Thyroid gland (tissue), 4 donors: ENCODE data around the gene CTNNA3.

Experiments
- CTCF ChIP-seq, 6 experiments: fragments of 200-600 bp in 3 of 6; fragments of 450-650 bp in 3 of 6; sonication (generic) in 3 of 6; IDR thresholded peaks; one replicate each; pipeline ENCODE4 v1.5.1; 2016 to 2019; ENCODE audit warnings: antibody characterized with exemption in 6 of 6, mild to moderate bottlenecking in 2 of 6, inconsistent platforms in 1 of 6, moderate library complexity in 1 of 6
- POLR2A ChIP-seq, 2 donors: fragments of 450-650 bp; IDR thresholded peaks; one replicate each; pipeline ENCODE4 v1.6.1; 2017; ENCODE audit warnings: antibody characterized with exemption in 2 of 2, mild to moderate bottlenecking in 2 of 2, moderate library complexity in 1 of 2

DNA sequence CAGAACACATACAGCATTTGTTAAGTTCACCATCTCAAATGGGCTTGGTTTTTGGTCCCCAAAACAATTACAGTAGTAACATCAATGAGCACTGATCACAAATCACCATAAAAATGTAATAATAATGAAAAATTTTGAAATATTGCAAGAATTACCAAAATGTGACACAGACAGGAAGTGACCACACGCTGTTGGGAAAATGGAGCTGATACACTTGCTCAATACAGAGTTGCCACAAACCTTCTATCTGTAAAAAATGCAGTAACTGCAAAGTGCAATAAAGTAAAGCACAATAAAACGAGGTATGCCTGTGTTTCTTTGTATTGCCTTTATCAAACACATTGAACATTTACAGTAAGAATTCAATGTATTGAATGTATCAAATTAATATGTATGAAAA, 262.7 kb downstream of the CTNNA3 start:
- TF ChIP-seq POLR2A (IDR thresholded peaks at IDR 0.05) (no peak), CTCF (IDR thresholded peaks at IDR 0.05) (no peak)
